ENCODE data around the gene NOC2L.

GRCh38 chr1:941015-941587 lies 18.0 kb downstream of the NOC2L start:
- TF ChIP-seq CTCF (IDR thresholded peaks at IDR 0.05; ENCODE audit: extremely low read depth in 1 of 2, insufficient read depth in 1 of 2, low read depth in 1 of 2, low read length in 2 of 2): no peak
- no peak for TF ChIP-seq MYC (IDR thresholded peaks at IDR 0.05; ENCODE audit: low read depth, low read length)
- no peak for TF ChIP-seq GATA2 (IDR thresholded peaks at IDR 0.05; ENCODE audit: insufficient read depth, insufficient read length, low read depth, low read length)

Measured in endothelial cell of umbilical vein (primary cell).